ENCODE data around the gene KCNT1. TPM values are rescaled to one million over a fixed set of nuclear protein-coding genes. Genes with fewer than 3 reads are reported as not detected.

The KCNT1 gene
- total and polyA plus RNA-seq, 11 donors: 0.21 to 7.4 (median 1.9) TPM

- no peaks in the 10 kb centered on the region for H3K27me3 ChIP-seq
- intact Hi-C loops (cut with DNase I): no loop called here
- H3K36me3 ChIP-seq: peaks cover 0 to 87% (median 80%) of the 10 kb centered on the region in 9 donors
- H3K4me1 ChIP-seq: peaks cover 0 to 6% (median 0%) of the 10 kb centered on the region in 12 donors
- no peak overlapping the region for H3K27ac ChIP-seq
- 96 to 97% (median 96%) methylated on average over 13 of the region's 13 CpGs for WGBS, 4 donors
- no peak overlapping the region for H3K4me3 ChIP-seq
- DNase-seq (no peak), ATAC-seq (no peak)
- no peak for TF ChIP-seq CTCF (IDR thresholded peaks at IDR 0.05)
- TF ChIP-seq POLR2A (IDR thresholded peaks at IDR 0.05): no peak
- no peaks in the 10 kb centered on the region for H3K9me3 ChIP-seq
These were observed 111.0 kb downstream of the KCNT1 start for GRCh38 chr9:135812961-135813360.

- H3K4me1 ChIP-seq: peaks cover 0 to 6% (median 0%) of the 10 kb centered on the region in 12 donors
- no peaks in the 10 kb centered on the region for H3K9me3 ChIP-seq
- DNase-seq (no peak), ATAC-seq (no peak)
- H3K27me3 ChIP-seq: no peaks in the 10 kb centered on the region
- WGBS, 4 donors: 90 to 91% (median 91%) methylated on average over 8 to 14 of the region's 14 CpGs
- no peak for TF ChIP-seq CTCF (IDR thresholded peaks at IDR 0.05)
- no peak for TF ChIP-seq POLR2A (IDR thresholded peaks at IDR 0.05)
- intact Hi-C loops (cut with DNase I): no loop called here
- peaks cover 0 to 95% (median 88%) of the 10 kb centered on the region in 9 donors for H3K36me3 ChIP-seq
- no peak overlapping the region for H3K27ac ChIP-seq
- no peak overlapping the region for H3K4me3 ChIP-seq
These were observed 111.8 kb downstream of the KCNT1 start for GRCh38 chr9:135813671-135814290.

- peak in 1 of 5 donors; percentile 3 for DNase-seq
- Histone ChIP-seq H3K4me1 (peaks cover 0 to 3% (median 0%) of the 10 kb centered on the region in 12 donors), H3K27me3 (no peaks in the 10 kb centered on the region), H3K4me3 (no peak overlapping the region), H3K9me3 (no peaks in the 10 kb centered on the region), H3K27ac (no peak overlapping the region), H3K36me3 (peaks cover 0 to 98% (median 93%) of the 10 kb centered on the region in 9 donors)
- no peak for TF ChIP-seq CTCF (IDR thresholded peaks at IDR 0.05)
- TF ChIP-seq POLR2A (IDR thresholded peaks at IDR 0.05): no peak
- ATAC-seq: no peak
- 94 to 96% (median 95%) methylated on average over 12 of the region's 12 CpGs for WGBS, 4 donors
- intact Hi-C loops (cut with DNase I): no loop called here
These were observed 112.6 kb downstream of the KCNT1 start for GRCh38 chr9:135814421-135815095.

GRCh38 chr9:135815413-135815812 lies 113.4 kb downstream of the KCNT1 start:
- Histone ChIP-seq H3K27ac (no peak overlapping the region), H3K36me3 (peaks cover 0 to 98% (median 92%) of the 10 kb centered on the region in 9 donors)
- WGBS, 4 donors: 93 to 97% (median 94%) methylated on average over 4 of the region's 4 CpGs

More at GRCh38 chr9:135815413-135815812, 113.4 kb downstream of the KCNT1 start:
- Histone ChIP-seq H3K27me3 (no peaks in the 10 kb centered on the region), H3K9me3 (no peaks in the 10 kb centered on the region), H3K4me3 (no peak overlapping the region), H3K4me1 (peaks cover 0 to 3% (median 0%) of the 10 kb centered on the region in 12 donors)
- DNase-seq (peak in 1 of 5 donors; percentile 5), ATAC-seq (no peak)
- intact Hi-C loops (cut with DNase I): no loop called here
- TF ChIP-seq CTCF (IDR thresholded peaks at IDR 0.05) (no peak), POLR2A (IDR thresholded peaks at IDR 0.05) (no peak)
